ENCODE measurements around the gene SLC22A23.

- TF ChIP-seq EZH2 (IDR thresholded peaks at IDR 0.05; ENCODE audit: borderline replicate concordance, insufficient read depth, low read depth, low read length, poor library complexity, severe bottlenecking) (no peak), CTCF (IDR thresholded peaks at IDR 0.05) (no peak)
Observed at GRCh38 chr6:3322366-3322890, 134.4 kb downstream of the SLC22A23 start.
